NOMO-1 (cell line): ENCODE data around the gene ABLIM2.

Experiments used
- DNase-seq, 2 experiments: peaks; one replicate each; lab custom pipeline; 2025; ENCODE audit not compliant: unreplicated experiment in 2 of 2; lab: John Stamatoyannopoulos, UW

ABLIM2 gene

GRCh38 chr4:8033067-8033755 lies 125.4 kb downstream of the ABLIM2 start:
- no peak for DNase-seq

- no peak for DNase-seq
Observed at GRCh38 chr4:8032381-8032780, 126.2 kb downstream of the ABLIM2 start.

- no peak for DNase-seq
Observed at GRCh38 chr4:8030121-8030781, 128.4 kb downstream of the ABLIM2 start.

- DNase-seq, result no peak
Observed at GRCh38 chr4:8029689-8030088, 128.9 kb downstream of the ABLIM2 start.

- DNase-seq, result no peak
Observed at GRCh38 chr4:8028884-8029568, 129.6 kb downstream of the ABLIM2 start.

GRCh38 chr4:8028368-8028767 lies 130.2 kb downstream of the ABLIM2 start:
- DNase-seq, result no peak

- no peak for DNase-seq
Observed at GRCh38 chr4:8026453-8026852, 132.2 kb downstream of the ABLIM2 start.

GRCh38 chr4:8025668-8026067 lies 132.9 kb downstream of the ABLIM2 start:
- DNase-seq, result no peak

- no peak for DNase-seq
Observed at GRCh38 chr4:8024073-8024786, 134.4 kb downstream of the ABLIM2 start.

- no peak for DNase-seq
Observed at GRCh38 chr4:8023696-8024033, 134.9 kb downstream of the ABLIM2 start.

- no peak for DNase-seq
Observed at GRCh38 chr4:8022767-8023695, 135.6 kb downstream of the ABLIM2 start.

GRCh38 chr4:8021796-8022195 lies 136.8 kb downstream of the ABLIM2 start:
- DNase-seq, result no peak

GRCh38 chr4:8019396-8020365 lies 138.9 kb downstream of the ABLIM2 start:
- peak in 1 of 2 experiments; percentile 35 for DNase-seq

- DNase-seq, result no peak
Observed at GRCh38 chr4:8016527-8016926, 142.1 kb downstream of the ABLIM2 start.

GRCh38 chr4:8015512-8015911 lies 143.1 kb downstream of the ABLIM2 start:
- DNase-seq, result no peak

- no peak for DNase-seq
Observed at GRCh38 chr4:8013976-8014726, 144.5 kb downstream of the ABLIM2 start.

- no peak for DNase-seq
Observed at GRCh38 chr4:8012517-8012916, 146.1 kb downstream of the ABLIM2 start.

- DNase-seq, result no peak
Observed at GRCh38 chr4:8010618-8011017, 148.0 kb downstream of the ABLIM2 start.
